LoVo (cell line): ENCODE data around the gene MLIP.
A peak's percentile ranks its signal among the peaks of the same experiment; 100 is the strongest.

Experiments used
- DNase-seq: peaks from one replicate; pipeline ENCODE4 v3.0.0-alpha.2; 2016; ENCODE audit warnings: low spot score

The MLIP gene

GRCh38 chr6:54282186-54282585 lies 170.9 kb downstream of the MLIP start:
- DNase-seq = peak; percentile 10

- no peak for DNase-seq
These were observed 173.1 kb downstream of the MLIP start for GRCh38 chr6:54284161-54284860.

GRCh38 chr6:54285595-54285994 lies 174.4 kb downstream of the MLIP start:
- no peak for DNase-seq

GRCh38 chr6:54286141-54286540 lies 174.9 kb downstream of the MLIP start:
- DNase-seq = no peak

GRCh38 chr6:54288474-54288873 lies 177.2 kb downstream of the MLIP start:
- DNase-seq = no peak

GRCh38 chr6:54289426-54289825 lies 178.2 kb downstream of the MLIP start:
- no peak for DNase-seq

GRCh38 chr6:54291146-54291545 lies 179.9 kb downstream of the MLIP start:
- no peak for DNase-seq

GRCh38 chr6:54291738-54292137 lies 180.5 kb downstream of the MLIP start:
- DNase-seq = no peak

- no peak for DNase-seq
These were observed 183.8 kb downstream of the MLIP start for GRCh38 chr6:54294965-54295532.

GRCh38 chr6:54299542-54300269 lies 188.5 kb downstream of the MLIP start:
- no peak for DNase-seq

- DNase-seq = no peak
These were observed 190.5 kb downstream of the MLIP start for GRCh38 chr6:54301770-54302169.

GRCh38 chr6:54307439-54307910 lies 196.2 kb downstream of the MLIP start:
- DNase-seq = peak; percentile 10

- DNase-seq = no peak
These were observed 197.2 kb downstream of the MLIP start, which contains the start of gene TINAG for GRCh38 chr6:54308289-54308985. Gene TINAG, plus strand, starts transcription at chr6:54308441. Its CDS starts 110 bp downstream, at chr6:54308551.

- no peak for DNase-seq
These were observed 197.7 kb downstream of the MLIP start for GRCh38 chr6:54308986-54309315.

GRCh38 chr6:54310377-54311152 lies 199.3 kb downstream of the MLIP start:
- DNase-seq = no peak

- no peak for DNase-seq
These were observed 204.4 kb downstream of the MLIP start for GRCh38 chr6:54315656-54316055.
